GM12892 (cell line): Measurements from ENCODE around the gene TCF12.

Experiments used
- POLR2A ChIP-seq: IDR thresholded peaks from 2 replicates; pipeline ENCODE4 v1.6.1; 2011; ENCODE audit warnings: low read depth, low read length, control low read depth
- POLR2AphosphoS5 ChIP-seq: IDR thresholded peaks from 2 replicates; pipeline ENCODE4 v1.6.1; 2011; ENCODE audit warnings: low read depth, low read length, control low read depth

DNA sequence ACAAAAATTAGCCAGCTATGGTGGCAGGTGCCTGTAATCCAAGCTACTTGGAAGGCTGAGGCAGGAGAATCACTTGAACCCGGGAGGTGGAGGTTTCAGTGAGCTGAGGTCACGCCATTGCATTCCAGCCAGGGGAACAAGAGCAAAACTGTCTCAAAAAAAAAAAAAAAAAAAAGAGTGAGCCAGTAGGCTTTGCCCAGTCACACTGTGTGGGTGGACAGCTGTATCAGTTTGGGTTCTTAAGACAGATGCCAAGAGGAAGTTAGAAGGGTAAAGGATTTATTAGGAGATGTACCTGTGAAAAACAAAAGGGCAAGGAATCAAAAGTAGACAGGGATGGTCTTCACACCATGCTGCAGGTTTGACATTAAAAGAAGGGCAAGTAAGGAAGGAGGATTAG, 371.7 kb downstream of the TCF12 start:
- TF ChIP-seq POLR2A, result no peak
- TF ChIP-seq POLR2AphosphoS5, result no peak
